ENCODE data around the gene CFB.
"Not testable (repeated sequence)": the region's sequence is repeated elsewhere in the genome, so short reads cannot be mapped to it uniquely, and the experiment has no call there.

CFB gene

DNA sequence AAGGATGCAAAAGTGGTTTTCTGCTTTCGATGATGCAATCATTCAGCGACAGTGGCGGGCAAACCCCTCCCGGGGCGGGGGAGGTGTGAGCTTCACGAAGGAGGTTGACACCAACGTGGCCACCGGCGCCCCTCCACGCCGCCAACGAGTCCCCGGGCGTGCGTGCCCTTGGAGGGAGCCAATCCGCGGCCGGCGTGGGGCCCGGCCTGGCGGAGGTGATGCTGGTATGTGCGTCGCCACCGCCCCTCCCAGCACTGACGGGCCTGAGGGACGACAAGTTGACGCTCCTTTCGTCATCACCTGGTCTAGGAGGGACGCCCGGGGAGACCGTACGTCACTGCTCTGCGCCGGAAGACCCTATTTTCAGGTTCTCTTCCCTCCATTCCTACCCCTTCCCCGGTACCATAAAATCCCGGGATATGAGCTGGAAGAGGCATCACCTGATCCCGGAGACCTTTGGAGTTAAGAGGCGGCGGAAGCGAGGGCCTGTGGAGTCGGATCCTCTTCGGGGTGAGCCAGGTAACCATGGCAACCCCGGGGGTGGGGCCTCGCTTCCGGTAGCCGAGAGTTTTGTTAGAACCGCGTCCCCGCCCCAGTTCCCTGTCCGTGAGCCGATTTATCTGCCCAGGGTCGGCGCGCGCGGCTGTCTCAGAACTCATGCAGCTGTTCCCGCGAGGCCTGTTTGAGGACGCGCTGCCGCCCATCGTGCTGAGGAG, 26.3 kb downstream of the CFB start, which contains the start of gene DXO:
TSS of gene DXO (minus strand) at position 146 of the 716 bp plus-strand sequence. CDS start 463 bp downstream, outside the sequence.
- DNase-seq, result peak; percentile 100

DNA sequence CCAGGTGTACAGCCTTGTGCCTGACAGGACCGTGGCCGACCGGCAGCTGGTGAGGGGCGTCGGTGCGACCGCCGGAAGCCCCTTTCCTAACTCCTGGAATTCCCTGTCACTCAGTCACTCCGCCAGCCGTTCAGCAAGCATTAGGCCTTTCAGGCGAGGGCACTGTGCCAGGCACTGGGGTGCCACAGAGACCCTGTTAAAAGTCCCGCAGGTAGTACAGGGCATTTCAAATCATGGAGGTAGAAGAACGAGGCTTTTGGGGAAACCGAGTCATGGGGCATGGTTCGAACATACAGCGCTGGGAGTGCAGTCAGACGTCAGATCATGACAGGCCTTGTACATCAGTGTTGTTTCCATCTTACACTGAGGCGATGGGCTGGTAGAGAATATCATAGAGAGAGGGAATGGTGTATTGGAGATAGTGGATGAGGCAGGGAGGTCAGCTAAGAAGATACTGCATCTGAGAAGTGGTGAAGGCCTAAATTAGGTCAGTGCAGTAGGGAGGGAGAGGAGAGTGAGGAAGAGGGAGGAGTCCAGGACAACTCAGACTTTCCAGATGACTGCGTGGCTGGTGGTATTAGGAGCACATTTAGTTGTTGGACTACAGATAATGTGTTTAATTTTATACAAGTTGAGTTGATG, 26.9 kb downstream of the CFB start:
- DNase-seq, result no peak

DNA sequence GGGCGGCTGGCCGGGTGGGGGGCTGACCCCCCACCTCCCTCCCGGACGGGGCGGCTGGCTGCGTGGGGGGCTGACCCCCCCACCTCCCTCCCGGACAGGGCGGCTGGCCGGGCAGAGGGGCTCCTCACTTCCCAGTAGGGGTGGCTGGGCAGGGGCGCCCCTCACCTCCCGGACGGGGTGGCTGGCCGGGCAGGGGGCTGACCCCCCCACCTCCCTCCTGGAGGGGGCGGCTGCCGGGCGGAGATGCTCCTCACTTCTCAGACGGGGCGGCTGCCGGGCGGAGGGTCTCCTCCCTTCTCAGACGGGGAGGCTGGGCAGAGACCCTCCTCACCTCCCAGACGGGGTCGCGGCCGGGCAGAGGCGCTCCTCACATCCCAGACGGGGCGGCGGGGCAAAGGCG, 30.2 kb downstream of the CFB start:
- not testable (repeated sequence) for DNase-seq

DNA sequence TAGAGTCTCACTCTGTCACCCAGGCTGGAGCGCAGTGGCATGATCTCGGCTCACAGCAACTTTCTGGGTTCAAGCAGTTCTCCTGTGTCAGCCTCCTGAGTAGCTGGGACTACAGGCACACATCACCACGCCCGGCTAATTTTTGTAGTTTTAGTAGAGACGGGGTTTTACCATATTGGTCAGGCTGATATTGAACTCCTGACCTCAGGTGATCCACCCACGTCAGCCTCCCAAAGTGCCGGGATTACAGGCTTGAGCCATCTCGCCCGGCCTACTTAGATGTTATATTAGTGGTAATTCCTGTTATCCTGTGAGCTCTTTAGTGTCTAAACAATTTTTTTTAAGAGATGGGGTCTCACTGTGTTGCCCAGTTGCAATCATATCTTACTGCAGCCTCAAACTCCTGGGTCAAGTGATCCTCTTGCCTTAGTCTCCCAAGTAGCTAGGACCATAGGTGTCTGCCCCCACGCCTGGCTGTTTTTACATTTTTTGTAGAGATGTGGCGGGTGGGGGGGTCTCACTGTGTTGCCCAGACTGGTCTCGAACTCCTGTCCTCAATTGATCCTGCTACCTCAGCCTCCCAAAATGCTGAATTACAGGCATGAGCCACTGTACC, 32.0 kb downstream of the CFB start:
- DNase-seq, result no peak

DNA sequence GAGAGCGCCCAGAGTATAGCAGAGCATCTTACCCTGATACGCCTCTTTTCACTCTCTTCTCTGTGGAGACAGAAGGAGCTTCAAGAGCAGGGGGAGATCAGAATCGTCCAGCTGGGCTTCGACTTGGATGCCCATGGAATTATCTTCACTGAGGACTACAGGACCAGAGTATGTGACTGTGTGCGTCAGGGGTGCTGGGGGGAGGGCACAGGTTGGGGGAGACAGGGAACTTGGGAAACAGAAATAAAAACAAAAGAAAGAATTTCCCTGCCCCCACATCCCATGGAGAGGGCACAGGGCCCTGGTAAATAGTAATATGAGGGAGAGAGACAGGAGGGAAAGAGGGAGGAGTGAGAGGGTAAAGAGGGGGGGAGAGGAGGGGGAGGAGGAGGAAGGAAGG, 32.9 kb downstream of the CFB start:
- DNase-seq, result no peak

DNA sequence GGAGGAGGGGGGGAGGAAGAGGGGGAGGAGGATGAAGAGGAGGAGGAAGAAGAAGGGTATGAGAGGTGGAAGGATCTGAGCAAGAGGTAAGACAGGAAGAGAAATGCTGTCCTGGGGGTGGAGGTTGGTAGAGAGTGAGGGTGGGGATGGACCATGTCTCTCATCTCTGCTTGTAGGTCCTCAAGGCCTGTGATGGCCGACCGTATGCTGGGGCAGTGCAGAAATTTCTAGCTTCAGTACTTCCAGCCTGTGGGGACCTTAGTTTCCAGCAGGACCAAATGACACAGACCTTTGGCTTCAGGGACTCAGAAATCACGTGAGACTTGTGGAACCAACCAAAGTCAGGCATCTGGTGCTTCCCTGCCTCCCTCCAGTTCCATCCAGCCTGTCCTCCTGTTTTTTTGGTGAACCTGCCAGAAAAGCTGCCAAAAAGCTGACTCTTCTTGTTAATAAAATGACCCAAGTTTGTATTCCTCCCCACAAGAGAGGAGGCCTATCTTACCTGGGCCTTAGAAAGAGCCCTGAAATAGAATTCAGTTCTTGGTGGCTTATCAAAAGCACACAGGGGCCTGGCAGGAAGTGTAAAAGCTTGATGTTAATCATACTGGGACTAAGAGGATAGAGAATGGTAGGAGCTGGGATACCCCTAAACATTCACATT, 33.5 kb downstream of the CFB start:
- DNase-seq, result no peak

DNA sequence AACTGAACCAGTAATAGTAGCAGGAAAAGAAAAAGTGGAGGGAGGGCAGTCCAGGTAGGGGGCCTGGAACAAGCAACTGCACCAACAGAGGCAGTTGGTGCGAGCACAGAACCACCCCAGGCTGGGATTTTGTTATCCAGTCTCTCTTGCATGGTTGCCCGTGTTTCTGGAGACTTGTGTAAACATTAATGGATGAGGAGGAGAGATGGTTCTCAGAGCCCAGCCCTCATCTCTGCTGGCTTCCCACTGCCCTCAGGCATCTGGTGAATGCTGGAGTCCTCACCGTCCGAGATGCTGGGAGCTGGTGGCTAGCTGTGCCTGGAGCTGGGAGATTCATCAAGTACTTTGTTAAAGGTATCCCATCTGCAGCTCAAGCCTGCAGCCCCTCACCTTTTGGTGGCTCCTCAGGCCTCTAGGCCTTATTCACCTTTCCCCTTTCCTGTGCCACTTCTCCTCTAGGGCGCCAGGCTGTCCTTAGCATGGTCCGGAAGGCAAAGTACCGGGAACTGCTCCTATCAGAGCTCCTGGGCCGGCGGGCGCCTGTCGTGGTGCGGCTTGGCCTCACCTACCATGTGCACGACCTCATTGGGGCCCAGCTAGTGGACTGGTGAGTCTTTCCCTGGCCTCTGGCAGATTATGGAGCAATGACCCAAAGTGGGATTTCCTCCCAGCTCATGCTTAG, 34.4 kb downstream of the CFB start:
- not testable (repeated sequence) for DNase-seq

DNA sequence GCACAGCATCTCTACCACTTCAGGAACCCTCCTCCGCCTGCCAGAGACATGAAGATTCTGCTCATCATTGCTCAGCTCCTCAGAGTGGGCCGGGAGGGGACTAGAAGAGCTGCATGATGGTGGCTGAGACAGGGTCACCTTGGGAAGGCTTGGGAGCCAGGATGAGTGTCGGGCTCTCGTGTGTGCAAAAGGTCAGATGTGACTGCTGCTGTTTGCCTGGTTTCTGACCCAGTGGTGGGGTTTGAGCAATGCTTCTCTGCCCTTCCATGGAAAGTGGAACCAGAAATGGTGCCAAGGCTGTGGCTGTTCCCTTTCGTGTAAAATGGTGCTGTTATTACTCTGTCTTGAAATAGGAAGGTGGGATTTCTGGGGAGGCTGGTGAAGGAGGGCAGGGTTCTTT, 35.1 kb downstream of the CFB start:
- DNase-seq, result not testable (repeated sequence)

DNA sequence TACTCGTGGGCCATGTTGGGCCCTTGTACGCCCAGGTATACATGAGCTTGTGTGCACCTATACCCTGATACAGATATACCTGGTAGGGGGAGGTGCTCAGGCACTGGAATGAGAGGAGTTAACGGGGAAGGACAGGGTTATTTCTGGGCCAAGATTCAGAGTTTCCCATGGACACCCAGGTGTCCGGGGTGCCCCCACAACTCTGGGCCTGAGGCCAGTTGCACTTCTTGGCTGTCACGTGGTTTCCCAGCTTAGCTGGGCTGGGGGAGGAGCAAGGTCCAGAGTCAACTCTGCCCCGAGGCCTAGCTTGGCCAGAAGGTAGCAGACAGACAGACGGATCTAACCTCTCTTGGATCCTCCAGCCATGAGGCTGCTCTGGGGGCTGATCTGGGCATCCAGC, 35.8 kb downstream of the CFB start, which contains the start of gene C4A:
TSS of gene C4A (plus strand) at position 314 of the 400 bp plus-strand sequence. CDS start at position 365, 51 bp downstream.
- DNase-seq, result not testable (repeated sequence)

DNA sequence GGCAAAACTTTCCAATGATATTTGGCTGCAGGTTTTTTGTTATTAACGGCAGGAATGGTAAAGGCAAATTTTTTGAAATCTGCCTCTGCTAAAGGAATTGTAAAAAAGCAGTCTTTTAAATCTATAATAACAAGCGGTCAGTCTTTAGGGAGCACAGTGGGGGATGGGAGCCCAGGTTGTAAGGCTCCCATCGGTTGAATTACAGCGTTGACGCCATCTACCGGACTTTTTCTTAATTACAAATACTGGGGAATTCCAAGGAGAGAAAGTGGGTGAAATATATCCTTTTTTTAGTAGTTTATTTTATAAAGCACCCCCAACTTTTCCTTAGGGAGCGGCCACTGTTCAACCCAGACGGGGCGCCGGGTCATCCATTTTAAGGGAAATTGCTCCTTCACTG, 43.5 kb downstream of the CFB start:
- DNase-seq, result not testable (repeated sequence)

DNA sequence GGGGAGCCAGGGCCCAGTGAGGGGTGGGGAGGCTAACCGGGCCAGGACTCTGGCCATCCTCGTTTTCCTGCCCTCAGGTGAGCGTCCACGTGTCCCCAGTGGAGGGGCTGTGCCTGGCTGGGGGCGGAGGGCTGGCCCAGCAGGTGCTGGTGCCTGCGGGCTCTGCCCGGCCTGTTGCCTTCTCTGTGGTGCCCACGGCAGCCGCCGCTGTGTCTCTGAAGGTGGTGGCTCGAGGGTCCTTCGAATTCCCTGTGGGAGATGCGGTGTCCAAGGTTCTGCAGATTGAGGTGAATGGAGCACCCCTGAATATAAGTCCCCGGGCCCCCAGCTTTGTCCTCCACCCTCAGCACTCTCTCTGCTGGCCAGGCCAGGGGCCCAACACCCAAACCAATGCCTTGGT, 48.5 kb downstream of the CFB start:
- not testable (repeated sequence) for DNase-seq

DNA sequence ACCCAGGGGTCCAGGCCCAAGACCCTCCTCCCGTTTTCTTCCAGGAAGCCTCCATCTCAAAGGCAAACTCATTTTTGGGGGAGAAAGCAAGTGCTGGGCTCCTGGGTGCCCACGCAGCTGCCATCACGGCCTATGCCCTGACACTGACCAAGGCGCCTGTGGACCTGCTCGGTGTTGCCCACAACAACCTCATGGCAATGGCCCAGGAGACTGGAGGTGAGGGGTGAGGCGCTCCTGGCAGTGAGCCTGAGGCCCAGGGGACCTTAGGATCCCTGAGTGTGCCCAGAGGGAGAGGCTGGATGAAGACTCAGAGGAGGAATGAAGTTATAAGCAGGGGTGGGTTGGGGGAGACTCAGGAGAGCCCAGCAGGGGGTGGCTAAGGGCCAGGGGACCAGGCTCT, 50.5 kb downstream of the CFB start:
- not testable (repeated sequence) for DNase-seq

Data from NCI-H2171 (cell line).